ENCODE results near the gene AREL1. TPM values are rescaled to one million over a fixed set of nuclear protein-coding genes. Genes with fewer than 3 reads are reported as not detected.
A peak's percentile ranks its signal among the peaks of the same experiment; 100 is the strongest.

AREL1 gene
- total and polyA plus RNA-seq, 2 of the 8 experiments (the other 6 are each of a cell fraction or from before 2014, with no cell fraction given), result 31.4 to 49.1 TPM

- TF ChIP-seq EP300 (IDR thresholded peaks at IDR 0.05; ENCODE audit: borderline replicate concordance in 1 of 2, low read depth in 2 of 2, low read length in 2 of 2) (no peak), BACH1 (IDR thresholded peaks at IDR 0.05; ENCODE audit: low read length) (peak; percentile 83), RAD21 (IDR thresholded peaks at IDR 0.05 in 1 of 2, conservative IDR thresholded peaks at IDR 0.05 in 1 of 2; ENCODE audit: low read depth in 2 of 2, low read length in 2 of 2) (no peak), KDM5A (IDR thresholded peaks at IDR 0.05; ENCODE audit: low read length) (no peak)
Measured at GRCh38 chr14:74682169-74682952, 30.5 kb downstream of the AREL1 start (continued).
